ENCODE results near the gene SUPT5H. TPM values are rescaled to one million over a fixed set of nuclear protein-coding genes. Genes with fewer than 3 reads are reported as not detected.
A peak's percentile ranks its signal among the peaks of the same experiment; 100 is the strongest.

Gene SUPT5H
- total RNA-seq, 1 experiment from 2014 or later: 158 TPM

- no peaks in the 10 kb centered on the region for H3K9me3 Mint-ChIP-seq (ENCODE audit: low read depth, unreplicated experiment)
- peak overlapping the region; percentile 64 for H3K27ac Mint-ChIP-seq (ENCODE audit: unreplicated experiment)
- TF ChIP-seq CTCF (IDR thresholded peaks at IDR 0.05; ENCODE audit: unreplicated experiment): no peak
- CTCF ChIA-PET: interaction anchor here (0.6 to 1.7 kb wide), 4 partner anchors 12 to 22 kb away, joined by 3 to 5 read pairs (median 4); no protein-coding TSS in a partner anchor
- H3K4me3 Mint-ChIP-seq (ENCODE audit: low read depth, unreplicated experiment): peak overlapping the region; percentile 77
- peak; percentile 58 for DNase-seq
- H3K27me3 Mint-ChIP-seq (ENCODE audit: unreplicated experiment): no peaks in the 10 kb centered on the region
- intact Hi-C loops (cut with micrococcal nuclease; ENCODE audit: unreplicated experiment): loop anchor here (2.0 to 5.0 kb wide), 2 partner anchors 17 to 291 kb away; no protein-coding TSS in a partner anchor
- peaks cover 68% of the 10 kb centered on the region for H3K36me3 Mint-ChIP-seq (ENCODE audit: insufficient read depth, unreplicated experiment)
- H3K4me1 Mint-ChIP-seq (ENCODE audit: low read depth, unreplicated experiment): peaks cover 40% of the 10 kb centered on the region
- BruUV-seq (replicated peaks): no TSS peak
Measured at GRCh38 chr19:39413272-39413910, 32.0 kb upstream of the SUPT5H start.

- H3K4me1 Mint-ChIP-seq (ENCODE audit: low read depth, unreplicated experiment): peaks cover 33% of the 10 kb centered on the region
- no TSS peak for BruUV-seq (replicated peaks)
- H3K36me3 Mint-ChIP-seq (ENCODE audit: insufficient read depth, unreplicated experiment): peaks cover 66% of the 10 kb centered on the region
- DNase-seq: peak; percentile 60
- intact Hi-C loops (cut with micrococcal nuclease; ENCODE audit: unreplicated experiment): loop anchor here (2.0 to 5.0 kb wide), 2 partner anchors 17 to 292 kb away; no protein-coding TSS in a partner anchor
- no peaks in the 10 kb centered on the region for H3K27me3 Mint-ChIP-seq (ENCODE audit: unreplicated experiment)
- peak overlapping the region; percentile 64 for H3K27ac Mint-ChIP-seq (ENCODE audit: unreplicated experiment)
- TF ChIP-seq CTCF (IDR thresholded peaks at IDR 0.05; ENCODE audit: unreplicated experiment): peak; percentile 23
- H3K9me3 Mint-ChIP-seq (ENCODE audit: low read depth, unreplicated experiment): no peaks in the 10 kb centered on the region
- peak overlapping the region; percentile 77 for H3K4me3 Mint-ChIP-seq (ENCODE audit: low read depth, unreplicated experiment)
- CTCF ChIA-PET: interaction anchor here (0.6 to 1.7 kb wide), 6 partner anchors 12 to 67 kb away, joined by 3 to 9 read pairs (median 4); partner anchors contain the start of gene TIMM50
Measured at GRCh38 chr19:39413911-39414608, 31.3 kb upstream of the SUPT5H start.

- H3K4me1 Mint-ChIP-seq (ENCODE audit: low read depth, unreplicated experiment): peaks cover 29% of the 10 kb centered on the region
- intact Hi-C loops (cut with micrococcal nuclease; ENCODE audit: unreplicated experiment): no loop called here
- no peak for DNase-seq
Measured at GRCh38 chr19:39415111-39416046, 30.0 kb upstream of the SUPT5H start.

More at GRCh38 chr19:39415111-39416046, 30.0 kb upstream of the SUPT5H start:
- TF ChIP-seq CTCF (IDR thresholded peaks at IDR 0.05; ENCODE audit: unreplicated experiment): no peak
- CTCF ChIA-PET: interaction anchor here (1.7 kb wide), 1 partner anchor 11 kb away, joined by 4 read pairs; no protein-coding TSS in a partner anchor
- peaks cover 66% of the 10 kb centered on the region for H3K36me3 Mint-ChIP-seq (ENCODE audit: insufficient read depth, unreplicated experiment)
- H3K27me3 Mint-ChIP-seq (ENCODE audit: unreplicated experiment): no peaks in the 10 kb centered on the region
- no peak overlapping the region for H3K4me3 Mint-ChIP-seq (ENCODE audit: low read depth, unreplicated experiment)
- no peaks in the 10 kb centered on the region for H3K9me3 Mint-ChIP-seq (ENCODE audit: low read depth, unreplicated experiment)
- no TSS peak for BruUV-seq (replicated peaks)
- H3K27ac Mint-ChIP-seq (ENCODE audit: unreplicated experiment): no peak overlapping the region
